D721Med (cell line): ENCODE measurements around the gene CALHM1.

ENCODE experiments used
- DNase-seq: peaks from one replicate; pipeline ENCODE4 v3.0.0; 2011; ENCODE audit warnings: low spot score; ENCODE audit not compliant: insufficient read length
- FAIRE-seq: peaks from 2 replicates; lab custom pipeline; 2011; peaks lifted over from hg19 to GRCh38; lab: Jason Lieb, UNC
- TF ChIP-seq, protein P1 (sequence below): IDR thresholded peaks from 2 replicates; pipeline ENCODE4 v1.5.1; 2012; ENCODE audit warnings: mild to moderate bottlenecking, control low read depth; ENCODE audit not compliant: insufficient read depth; ENCODE audit errors: missing control alignments

Gene CALHM1

DNA sequence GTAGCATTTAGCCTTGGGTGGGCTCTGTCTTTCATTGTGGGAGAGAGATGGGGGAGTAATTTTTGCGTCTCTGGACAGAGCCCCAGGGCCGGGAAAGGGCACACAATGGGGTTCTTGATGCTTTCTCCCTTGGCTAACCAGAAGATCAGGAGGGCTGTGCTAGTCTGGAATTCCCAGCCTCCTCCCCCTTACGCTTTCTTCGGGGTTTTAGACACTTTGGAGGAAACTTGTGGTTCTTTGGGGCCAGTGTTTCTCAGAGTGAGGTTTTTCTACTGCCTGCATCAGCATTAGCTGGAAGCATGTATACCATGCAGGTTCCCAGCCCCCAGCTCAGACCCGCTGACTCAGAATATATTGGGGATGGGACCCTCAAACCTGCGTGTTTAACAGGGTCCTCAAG is 41.8 kb upstream of the CALHM1 start:
- FAIRE-seq: no peak
- TF ChIP-seq, protein P1, sequence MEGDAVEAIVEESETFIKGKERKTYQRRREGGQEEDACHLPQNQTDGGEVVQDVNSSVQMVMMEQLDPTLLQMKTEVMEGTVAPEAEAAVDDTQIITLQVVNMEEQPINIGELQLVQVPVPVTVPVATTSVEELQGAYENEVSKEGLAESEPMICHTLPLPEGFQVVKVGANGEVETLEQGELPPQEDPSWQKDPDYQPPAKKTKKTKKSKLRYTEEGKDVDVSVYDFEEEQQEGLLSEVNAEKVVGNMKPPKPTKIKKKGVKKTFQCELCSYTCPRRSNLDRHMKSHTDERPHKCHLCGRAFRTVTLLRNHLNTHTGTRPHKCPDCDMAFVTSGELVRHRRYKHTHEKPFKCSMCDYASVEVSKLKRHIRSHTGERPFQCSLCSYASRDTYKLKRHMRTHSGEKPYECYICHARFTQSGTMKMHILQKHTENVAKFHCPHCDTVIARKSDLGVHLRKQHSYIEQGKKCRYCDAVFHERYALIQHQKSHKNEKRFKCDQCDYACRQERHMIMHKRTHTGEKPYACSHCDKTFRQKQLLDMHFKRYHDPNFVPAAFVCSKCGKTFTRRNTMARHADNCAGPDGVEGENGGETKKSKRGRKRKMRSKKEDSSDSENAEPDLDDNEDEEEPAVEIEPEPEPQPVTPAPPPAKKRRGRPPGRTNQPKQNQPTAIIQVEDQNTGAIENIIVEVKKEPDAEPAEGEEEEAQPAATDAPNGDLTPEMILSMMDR: no peak
- DNase-seq: no peak

DNA sequence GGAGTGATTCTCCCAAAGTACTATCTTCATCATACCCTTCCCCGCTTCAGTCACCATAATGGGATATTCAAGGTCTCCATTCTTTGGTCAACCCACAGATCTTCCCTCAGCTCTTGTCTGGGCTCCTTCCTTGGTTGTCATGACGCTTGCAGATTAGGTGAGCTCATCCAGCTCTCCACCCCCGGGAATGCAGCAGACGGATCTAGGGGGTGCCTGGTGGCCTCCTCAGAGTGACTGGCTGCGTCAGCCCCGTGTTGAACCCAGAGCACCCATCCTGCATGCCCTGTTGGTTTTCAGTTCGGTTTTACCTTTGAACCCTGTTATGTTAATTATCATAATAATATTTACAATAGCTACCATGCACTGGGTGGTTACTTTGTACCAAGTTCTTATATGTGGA is 41.2 kb upstream of the CALHM1 start:
- TF ChIP-seq, protein P1: no peak
- DNase-seq: no peak
- FAIRE-seq: no peak

DNA sequence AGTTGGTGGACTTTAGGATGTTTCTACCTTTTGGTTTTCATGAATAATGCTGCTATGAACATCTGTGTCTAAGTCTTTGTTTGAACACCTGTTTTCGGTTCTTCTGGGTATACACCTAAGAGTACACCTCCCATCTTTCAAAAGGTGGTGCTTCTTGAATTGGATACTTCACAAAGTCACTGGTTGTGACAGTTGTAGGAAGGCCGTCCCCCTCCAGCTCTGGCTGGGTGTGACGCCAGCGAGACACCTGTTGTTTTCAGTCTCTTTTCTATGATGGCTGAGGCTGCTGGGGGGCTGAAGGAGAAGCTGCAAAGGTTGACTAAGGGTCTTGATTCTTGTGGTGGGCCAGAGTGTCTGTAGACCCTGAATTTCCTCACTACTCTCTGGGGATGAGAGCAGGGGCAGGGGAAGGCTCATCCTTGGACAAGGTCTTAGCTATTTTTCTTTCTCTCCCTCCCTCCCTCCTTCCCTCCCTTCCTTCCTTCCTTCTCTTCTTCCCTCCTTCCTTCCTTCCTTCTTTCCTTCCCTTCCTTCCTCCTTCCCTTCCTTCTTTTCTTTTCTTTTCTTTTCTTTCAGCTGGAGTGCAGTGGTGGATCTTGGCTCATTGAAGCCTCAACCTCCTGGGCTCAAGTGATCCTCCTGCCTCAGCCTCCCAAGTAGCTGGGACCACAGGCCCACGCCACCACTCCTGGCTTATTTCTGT is 40.4 kb upstream of the CALHM1 start:
- TF ChIP-seq, protein P1: no peak
- FAIRE-seq: no peak
- no peak for DNase-seq

DNA sequence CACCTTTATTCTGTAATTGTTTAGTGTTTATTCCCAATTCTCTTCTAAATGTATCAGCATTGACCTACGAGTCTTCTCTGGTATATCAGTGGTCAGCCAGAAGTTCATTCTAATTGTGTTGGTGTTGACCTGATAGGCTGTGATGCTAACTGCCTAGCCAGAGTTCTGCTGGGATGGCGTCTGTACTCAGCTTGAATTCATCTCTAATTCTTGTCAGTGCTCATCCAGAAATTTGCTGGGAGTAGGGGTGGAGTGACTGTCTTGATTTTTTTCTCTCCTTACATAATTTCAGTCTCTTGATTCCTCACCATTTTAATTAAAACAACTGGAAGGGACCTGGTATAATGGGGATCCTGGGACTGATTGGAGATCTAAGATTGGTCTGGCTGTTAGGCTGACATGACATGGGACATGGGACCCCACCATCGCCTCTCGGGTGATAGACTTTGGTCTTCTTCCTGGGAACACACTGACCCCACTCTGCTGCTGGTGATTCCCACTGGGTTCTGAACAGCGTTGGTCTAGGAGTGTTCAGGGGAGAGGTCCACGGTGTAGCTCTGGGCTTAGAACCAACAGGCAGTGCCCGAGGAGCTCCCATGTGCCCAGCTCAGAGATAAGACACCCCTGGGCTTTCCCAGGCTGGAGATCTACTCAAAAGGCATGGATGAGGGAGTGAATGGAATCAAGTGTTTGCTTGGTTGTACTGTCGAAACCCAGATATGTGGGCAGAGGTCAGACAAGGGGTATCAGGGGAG is 38.6 kb upstream of the CALHM1 start:
- TF ChIP-seq, protein P1: no peak
- FAIRE-seq: no peak
- no peak for DNase-seq

DNA sequence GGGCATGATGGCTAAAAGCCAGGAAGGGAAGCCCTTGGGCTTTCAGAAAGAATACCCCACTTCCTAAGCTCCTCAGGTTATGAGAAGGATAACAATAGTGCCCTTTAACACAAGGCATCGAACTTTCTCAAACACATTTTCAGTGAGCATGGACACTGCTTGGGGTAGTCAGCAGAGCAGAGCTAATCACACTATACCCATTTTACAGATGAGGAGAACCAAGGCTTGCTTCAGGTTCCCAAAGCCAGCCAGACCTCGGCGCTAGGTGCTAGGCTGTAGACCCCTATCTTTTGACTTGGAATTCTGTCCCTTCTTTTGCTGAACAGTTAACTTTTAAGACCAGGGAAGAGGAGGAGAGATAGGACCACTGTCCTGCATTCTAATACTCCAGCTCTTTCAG is 36.6 kb upstream of the CALHM1 start:
- FAIRE-seq (no peak), DNase-seq (no peak)
- TF ChIP-seq, protein P1: no peak

DNA sequence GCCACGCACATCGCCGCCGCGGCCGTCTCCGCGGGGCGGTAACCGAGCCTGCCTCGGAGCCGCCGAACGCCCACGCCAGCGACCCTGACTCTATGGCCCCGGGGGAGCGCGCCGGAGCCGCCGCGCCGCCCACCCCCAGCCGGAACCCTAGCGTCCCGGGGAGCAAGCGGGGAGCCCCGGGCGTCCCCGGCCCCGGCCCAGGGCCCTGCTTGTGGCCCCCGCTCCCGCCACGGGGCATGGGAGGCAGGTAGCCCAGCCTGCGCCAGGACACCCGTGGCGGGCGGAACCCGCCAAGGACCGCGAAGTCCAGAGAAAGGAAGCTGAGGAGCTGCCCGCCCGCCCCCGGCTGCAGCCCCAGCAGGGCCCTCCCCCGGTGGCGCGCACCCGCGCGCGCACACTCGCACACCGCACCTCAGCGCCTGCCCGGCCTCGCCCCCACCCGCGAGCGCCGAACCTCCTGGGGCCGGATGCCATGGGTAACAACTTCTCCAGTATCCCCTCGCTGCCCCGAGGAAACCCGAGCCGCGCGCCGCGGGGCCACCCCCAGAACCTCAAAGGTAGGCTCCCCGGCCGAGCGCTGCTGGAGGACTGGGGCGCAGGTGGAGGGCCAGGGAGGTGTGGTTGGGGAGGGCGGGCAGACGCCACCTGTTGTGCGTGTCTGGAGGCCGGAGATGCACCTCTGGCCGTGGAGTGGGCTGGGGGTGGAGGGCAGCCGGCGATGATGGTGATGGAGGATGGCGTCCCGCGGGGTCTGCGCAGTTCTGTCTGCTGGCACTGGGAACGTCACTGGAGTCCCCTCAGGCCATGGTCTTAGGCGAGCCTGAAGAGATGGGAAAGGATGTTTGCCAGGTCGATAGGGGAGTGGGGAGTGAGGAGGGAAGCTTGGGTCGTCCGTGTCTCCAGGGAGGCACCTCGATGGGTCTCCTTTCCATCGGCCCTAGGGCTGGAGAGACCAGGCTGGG is 35.5 kb upstream of the CALHM1 start:
- TF ChIP-seq, protein P1: no peak
- no peak for FAIRE-seq
- no peak for DNase-seq
